Renal cortex interstitium (tissue), 11 donors: ENCODE measurements around the gene IDH3G. TPM values are rescaled to one million over a fixed set of nuclear protein-coding genes. Genes with fewer than 3 reads are reported as not detected.
"Not testable (repeated sequence)": the region's sequence is repeated elsewhere in the genome, so short reads cannot be mapped to it uniquely, and the experiment has no call there.

Source experiments
- DNase-seq, 11 donors: peaks; one replicate each; pipeline ENCODE4 v3.0.0-alpha.2; 2013; ENCODE audit warnings: low read depth in 9 of 11, low spot score in 4 of 11; ENCODE audit errors: extremely low read depth in 1 of 11
- polyA plus RNA-seq, 3 donors: library from polyadenylated mRNA; unstranded; fragments of 120-200 nt; gene quantifications; one replicate each; pipeline ENCODE4 v1.2.1, GENCODE V29; 2013; ENCODE audit not compliant: insufficient read length in 3 of 3

IDH3G gene
- polyA plus RNA-seq, 3 donors = 69.9 to 93.9 (median 91.2) TPM

GRCh38 chrX:153819384-153820040 lies 25.3 kb upstream of the IDH3G start:
- no peak for DNase-seq

GRCh38 chrX:153818571-153819383 lies 24.6 kb upstream of the IDH3G start:
- DNase-seq = peak in 1 of 11 donors; percentile 42

GRCh38 chrX:153818064-153818463 lies 23.9 kb upstream of the IDH3G start:
- DNase-seq = not testable (repeated sequence)

GRCh38 chrX:153816831-153817690 lies 22.9 kb upstream of the IDH3G start:
- DNase-seq = no peak

GRCh38 chrX:153814591-153815315 lies 20.6 kb upstream of the IDH3G start:
- no peak for DNase-seq

DNA sequence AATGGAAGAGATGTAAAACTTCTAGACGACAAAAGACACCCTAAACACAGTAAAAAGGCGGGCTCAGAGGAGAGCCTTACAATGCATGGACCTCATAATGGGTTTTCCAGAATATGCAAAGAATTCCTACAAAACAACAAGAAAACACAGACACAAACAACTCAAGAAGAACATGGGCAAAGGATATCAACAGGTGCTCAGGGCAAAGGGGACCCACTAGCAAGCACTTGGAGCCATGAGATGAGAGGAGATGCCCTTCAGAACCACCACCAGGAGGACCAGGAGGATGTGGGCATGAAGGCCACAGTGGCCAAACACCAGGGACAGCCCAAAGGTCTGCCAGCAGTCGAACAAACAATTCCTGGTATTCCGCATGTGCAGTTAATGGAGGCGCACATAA lies 19.0 kb upstream of the IDH3G start:
- no peak for DNase-seq

DNA sequence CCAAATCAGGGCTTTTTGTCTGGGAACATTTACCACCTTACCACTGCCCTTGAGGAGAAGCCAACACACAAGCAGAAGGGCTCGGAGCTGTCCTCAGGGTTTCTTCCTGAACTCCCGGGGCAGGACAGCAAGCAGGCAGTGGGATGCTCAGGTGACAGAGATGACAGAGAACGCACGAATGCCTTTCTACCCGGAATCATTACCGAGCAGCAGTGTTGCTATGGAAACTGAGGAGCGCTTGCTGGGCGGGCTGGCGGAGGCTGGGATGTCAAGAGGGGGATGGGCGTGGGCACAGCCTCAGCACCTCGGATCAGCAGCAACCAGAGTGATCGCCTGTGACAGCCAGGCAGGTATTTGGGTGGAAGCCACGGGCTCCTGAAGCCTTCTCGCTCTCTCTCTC lies 18.0 kb upstream of the IDH3G start:
- no peak for DNase-seq

DNA sequence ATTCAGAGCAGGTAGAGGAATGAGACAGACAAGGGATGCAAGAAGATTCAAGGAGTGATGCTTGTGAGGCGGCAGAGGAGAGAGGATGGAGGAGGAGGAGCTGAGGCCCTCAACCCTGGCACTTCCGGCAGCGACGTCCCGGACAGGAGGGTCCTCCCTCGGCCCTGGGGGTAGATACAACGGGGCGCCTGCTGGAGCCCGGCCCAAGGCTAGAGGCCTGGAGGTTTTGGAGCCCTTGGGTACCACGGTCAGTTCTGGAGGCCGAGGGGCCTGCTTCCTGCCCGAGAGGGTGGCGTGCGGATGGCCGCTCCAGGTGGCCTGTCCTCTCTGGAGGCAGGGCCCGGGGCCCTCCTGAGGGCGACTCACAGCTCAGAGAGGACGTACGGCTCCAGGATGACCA lies 13.8 kb upstream of the IDH3G start:
- no peak for DNase-seq

GRCh38 chrX:153806999-153807575 lies 12.9 kb upstream of the IDH3G start:
- DNase-seq = no peak

DNA sequence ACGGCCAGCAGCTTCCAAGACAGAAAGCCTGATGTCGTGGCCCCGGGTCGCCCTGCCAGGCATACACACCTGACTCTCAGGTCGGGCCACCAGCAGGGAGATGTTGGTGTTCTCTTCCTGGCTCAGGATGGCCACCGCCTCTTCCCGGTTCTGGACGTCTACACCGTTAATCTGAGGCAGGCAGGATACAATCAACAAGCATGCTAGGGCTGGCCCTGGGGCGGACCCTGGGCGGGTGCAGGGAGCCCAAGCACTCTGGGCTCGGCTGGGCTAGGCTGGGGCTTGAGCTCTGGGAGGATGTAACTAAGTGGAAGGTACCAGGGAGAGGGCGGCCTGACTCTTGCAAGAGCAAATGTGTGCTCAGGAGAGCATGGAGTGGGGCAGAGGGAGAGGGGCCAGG lies 11.3 kb upstream of the IDH3G start:
- no peak for DNase-seq

DNA sequence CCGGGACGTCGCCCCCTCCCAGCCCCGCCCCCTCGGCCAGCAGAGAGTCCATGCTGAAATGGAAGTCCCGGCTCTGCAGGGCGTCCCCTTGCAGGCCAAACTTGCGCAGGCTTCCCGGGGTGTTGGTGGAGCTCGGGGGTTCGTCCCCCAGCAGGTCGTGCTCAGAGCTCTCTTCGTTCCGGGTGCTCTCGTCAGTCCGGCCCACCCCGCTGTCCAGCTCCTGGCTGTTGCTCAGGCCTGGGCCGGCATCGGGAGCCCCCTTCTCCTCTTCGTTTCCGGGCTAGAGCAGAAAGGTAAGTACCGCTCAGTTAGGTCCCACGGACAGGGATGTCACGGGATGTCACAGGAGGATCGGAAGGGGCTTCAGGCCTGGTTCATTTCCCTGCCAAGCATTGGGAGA lies 10.4 kb upstream of the IDH3G start:
- DNase-seq = no peak

DNA sequence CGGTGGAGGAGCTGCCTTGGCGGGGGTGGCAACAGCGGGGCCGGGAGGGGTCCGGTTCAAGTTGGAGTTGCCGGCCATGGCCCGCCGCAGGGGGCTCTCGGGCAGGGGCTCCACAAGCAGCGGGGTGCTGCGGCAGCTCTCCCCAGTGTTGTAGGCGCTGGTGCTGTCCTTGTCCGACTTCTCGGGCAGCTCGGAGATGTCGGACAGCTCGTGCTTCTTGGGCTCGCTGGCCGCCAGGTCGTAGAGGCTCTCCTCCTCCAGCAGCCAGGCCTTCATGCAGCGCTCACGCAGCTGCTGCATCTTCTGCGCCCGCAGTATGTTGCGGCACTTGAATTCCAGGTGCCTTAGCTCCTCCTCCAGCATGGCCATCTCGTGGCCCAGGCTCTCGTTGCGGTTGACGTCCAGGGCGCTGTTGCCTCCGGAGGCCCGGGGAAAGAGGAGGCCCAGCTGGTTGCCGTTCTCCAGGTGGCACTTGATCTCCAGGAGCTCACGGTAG lies 10.0 kb upstream of the IDH3G start:
- DNase-seq = no peak

GRCh38 chrX:153803211-153804099 lies 9.3 kb upstream of the IDH3G start:
- no peak for DNase-seq

DNA sequence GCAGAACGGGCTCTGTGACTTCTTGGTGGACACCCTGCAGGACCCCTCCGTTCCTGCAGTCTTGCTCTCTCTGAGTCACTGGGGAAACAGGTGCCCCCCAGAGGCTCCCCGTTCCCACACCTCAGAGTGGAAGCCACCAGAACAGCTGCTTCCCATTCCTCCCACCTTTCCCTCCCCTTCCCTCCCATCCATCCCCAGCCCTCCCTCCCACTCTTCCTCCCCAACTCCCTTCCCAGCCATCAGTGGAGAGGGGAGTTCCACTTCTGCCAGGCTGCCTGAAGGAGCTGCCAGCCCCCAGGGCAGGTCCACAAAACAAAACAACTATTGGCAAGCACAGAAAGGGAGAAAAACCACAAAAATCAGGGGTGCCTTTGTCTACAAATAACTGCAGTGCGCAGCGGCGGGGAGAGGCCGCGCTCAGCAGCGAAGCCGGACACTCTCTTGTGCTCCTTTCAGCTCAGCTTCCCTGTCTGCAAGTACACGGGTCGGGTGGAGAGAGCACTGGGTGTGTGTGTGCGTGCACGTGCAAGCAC lies 8.4 kb upstream of the IDH3G start:
- DNase-seq = no peak

- DNase-seq = no peak
These were observed 7.5 kb upstream of the IDH3G start for GRCh38 chrX:153801669-153802068.

DNA sequence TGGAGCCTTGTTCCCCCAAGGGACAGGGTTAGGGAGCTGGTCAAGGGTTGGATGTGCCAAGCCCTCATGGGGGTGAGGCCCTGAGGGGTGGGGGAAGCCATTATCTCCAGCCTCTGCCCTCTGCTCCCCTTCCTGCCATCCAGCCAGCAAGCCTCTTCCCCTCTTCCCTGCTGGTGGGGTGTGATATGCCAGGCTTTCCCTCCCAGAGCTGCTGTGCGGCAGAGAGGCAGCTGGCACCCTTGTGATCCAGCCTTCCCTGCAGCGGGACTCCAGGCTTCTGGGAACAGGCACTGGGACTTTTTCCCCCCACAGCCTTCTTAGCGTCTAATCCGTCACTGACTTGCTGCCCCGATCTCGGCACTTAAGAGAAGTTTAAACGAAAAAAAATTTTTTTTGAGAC lies 6.6 kb upstream of the IDH3G start:
- no peak for DNase-seq

GRCh38 chrX:153800177-153800722 lies 6.1 kb upstream of the IDH3G start:
- no peak for DNase-seq
